NCI-H1436 treated with DMSO at 0.1 percent for 48 hours (cell line): ENCODE results near the gene RITA1.

Experiments used
- DNase-seq: peaks from one replicate; lab custom pipeline; 2025; lab: John Stamatoyannopoulos, UW

RITA1 gene

GRCh38 chr12:113179023-113179422, 6.5 kb upstream of the RITA1 start:
- no peak for DNase-seq

GRCh38 chr12:113180333-113180732, 5.2 kb upstream of the RITA1 start:
- DNase-seq, result no peak

- no peak for DNase-seq
Measured at GRCh38 chr12:113181975-113182374, 3.5 kb upstream of the RITA1 start.

GRCh38 chr12:113183030-113183589, 2.4 kb upstream of the RITA1 start:
- no peak for DNase-seq

GRCh38 chr12:113184098-113184899, 1.2 kb upstream of the RITA1 start:
- DNase-seq, result no peak

GRCh38 chr12:113184900-113185179, 681 bp upstream of the RITA1 start:
- no peak for DNase-seq

DNA sequence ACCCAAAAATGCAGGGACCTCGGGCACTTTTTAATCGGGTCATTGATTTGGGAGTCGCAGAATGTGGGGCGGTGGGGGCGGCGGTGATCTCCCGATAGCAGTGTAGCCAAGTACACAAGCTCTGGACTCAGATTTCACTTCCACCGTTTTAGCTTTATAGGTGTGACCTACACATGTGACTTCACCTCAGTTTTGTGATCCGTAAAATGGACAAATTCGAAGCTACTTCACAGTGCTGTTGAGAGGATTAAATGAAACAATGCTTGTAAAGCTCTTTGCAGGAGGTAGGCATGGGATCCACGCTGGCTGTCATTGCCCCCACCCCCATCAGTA, 478 bp downstream of the RITA1 start:
- DNase-seq, result no peak

DNA sequence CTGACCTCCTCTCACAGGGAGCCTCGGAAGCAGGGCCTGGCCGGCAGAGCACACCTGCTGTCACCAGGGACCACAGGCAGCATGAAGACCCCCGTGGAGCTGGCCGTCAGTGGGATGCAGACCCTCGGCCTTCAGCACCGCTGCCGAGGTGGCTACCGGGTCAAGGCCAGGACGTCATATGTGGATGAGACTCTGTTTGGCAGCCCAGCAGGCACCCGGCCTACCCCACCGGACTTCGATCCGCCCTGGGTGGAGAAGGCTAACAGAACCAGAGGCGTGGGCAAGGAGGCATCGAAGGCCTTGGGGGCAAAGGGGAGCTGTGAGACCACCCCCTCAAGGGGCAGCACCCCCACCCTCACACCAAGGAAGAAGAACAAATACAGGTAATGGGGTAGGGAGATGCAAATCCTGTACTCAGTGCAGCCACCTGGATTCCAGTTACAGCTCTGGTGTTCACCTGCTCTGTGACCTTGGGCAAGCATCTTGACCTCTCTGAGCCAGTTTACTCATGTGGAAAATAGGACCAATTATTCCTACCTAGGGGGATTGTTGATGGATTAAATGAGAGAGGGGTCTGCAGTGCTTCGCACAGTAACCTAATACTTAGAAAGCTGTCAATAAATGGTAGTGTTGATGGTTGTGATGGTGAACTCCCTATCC, 1.3 kb downstream of the RITA1 start:
- no peak for DNase-seq

DNA sequence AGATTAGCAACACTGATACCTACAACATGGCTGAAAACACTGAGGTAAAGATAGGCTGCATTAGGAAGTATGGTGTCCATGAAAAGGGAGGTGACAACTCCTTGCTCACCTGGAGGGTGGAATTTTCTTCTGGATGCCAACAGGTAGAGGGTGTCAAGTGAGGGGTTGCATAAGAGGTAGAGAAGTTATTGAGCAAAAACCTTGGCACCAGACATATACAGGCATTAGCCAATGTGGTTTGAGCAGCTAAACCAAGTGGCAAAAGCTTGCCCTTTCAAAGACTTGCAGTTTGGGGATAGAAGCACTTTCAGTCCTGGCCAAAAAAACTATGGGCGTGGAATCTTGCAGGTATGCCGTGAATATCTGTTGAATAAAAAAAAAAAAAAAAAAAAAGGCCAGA, 3.8 kb downstream of the RITA1 start:
- no peak for DNase-seq

DNA sequence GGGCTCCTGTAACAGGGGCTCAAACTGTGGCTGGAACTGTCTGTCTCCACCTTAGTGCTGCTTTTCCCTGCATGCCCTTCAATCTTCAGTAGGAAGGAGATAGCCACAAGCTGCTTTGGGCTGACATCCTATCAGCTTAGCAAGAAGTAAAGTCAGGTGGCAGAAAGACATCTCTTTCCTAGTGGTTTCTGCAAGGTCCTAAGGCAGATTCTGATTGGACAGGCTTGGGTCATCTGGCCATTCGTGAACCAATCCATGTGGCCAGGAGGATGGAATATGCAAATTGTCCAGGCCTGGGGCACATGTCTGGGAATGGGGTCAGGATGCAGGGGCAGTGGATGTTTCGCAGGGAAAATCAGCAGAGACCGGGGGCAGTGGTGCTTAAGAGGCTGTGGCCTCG, 5.2 kb downstream of the RITA1 start:
- DNase-seq, result no peak

GRCh38 chr12:113191227-113191626, 5.7 kb downstream of the RITA1 start:
- no peak for DNase-seq

DNA sequence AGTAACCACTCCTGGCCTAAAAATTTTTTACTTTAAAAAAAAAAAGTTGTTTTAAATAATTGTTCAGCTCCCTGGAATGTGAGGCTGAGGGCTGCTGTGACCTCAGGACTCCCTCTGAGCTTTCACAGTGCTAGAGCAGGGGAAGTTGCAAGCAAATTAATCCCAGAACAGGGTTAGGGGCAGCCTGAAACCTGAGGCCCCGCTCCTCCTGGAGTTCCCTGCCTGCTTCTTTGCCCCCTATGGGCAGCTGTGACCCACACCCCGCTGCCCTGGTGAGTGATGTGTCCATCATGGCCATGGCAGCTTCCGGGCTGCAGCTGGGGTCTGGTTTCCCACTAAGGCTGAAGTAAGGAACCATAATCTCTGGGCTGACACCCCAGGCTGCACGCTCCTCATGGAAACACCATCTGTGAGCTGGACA, 9.5 kb downstream of the RITA1 start:
- no peak for DNase-seq

- DNase-seq, result no peak
Measured at GRCh38 chr12:113195598-113195997, 10.1 kb downstream of the RITA1 start.

DNA sequence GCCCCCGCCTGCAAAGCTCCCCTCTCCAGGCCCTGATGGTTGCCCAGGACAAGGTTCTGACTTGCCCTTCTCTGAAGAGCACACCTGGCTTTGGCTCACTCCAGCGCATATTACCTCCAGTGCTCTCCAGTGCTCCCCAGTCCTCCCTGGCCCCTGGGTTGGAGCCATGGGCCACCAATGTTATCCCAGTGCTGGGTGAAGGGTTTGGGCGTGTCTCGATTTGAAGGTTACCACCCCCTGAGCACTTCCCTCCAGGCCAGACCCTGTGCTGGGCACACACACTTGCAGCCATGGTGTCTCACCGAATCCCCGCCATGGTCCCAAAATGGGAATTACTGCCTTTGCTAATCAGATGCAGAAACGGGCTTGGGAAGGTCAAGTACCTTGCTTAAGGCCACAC, 11.1 kb downstream of the RITA1 start:
- no peak for DNase-seq

DNA sequence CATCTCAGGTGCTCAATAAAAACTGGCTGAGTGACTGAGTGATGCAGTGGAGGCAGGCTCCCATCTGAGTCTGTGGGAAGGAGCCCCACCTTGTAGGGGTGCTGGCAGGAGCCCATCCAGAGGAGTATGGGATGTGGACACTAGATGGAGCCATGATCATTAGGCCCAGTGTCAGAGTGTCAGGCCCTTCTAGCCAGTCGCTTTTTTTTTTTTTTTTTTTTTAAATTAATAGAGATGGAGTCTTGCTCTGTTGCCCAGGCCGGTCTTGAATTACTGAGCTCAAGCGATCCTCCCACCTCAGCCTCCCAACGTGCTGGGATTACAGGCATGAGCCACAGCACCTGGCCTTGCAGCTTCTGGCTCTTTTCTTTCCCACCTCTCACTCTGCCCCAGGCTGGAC, 11.5 kb downstream of the RITA1 start:
- no peak for DNase-seq

- DNase-seq, result no peak
Measured at GRCh38 chr12:113197518-113198077, 12.1 kb downstream of the RITA1 start.

- DNase-seq, result no peak
Measured at GRCh38 chr12:113198296-113198695, 12.8 kb downstream of the RITA1 start.

DNA sequence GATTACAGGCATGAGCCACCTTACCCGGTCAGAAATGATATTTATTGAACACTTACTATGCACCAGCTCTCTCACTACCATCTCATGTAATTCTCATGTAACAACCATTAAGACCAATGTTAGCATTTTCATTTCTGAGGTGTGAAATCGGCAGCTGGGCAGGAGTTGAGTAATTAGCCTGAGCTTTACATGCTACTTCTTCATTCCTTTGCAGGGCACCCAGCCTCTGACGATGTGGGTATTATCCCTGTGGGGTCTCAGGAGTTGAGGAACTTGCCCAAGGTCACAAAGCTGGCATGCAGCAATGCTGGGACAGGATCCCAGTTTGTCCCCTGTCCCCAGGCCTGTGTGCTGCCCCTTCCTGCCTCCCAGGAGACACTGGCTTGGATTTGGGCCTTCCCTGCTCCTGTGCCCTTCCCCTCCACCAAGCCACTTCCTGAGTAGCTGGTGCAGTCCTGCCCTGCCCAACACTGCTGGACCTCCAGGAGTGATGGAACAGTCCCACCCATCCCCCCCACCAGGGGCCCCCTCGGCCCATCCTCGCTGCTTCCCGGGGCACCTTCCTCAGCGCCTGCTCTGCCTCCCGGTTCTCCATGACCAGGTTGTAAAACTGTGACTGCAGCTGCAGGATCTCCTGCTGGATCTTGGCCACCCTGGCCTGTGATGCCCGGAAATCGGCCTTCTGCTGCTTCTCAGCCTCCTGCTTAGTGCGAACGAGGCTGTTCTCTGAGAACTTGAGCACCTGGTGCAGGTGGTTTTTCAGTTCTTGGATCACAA, 14.7 kb downstream of the RITA1 start:
- DNase-seq, result no peak

GRCh38 chr12:113201187-113202177, 16.0 kb downstream of the RITA1 start:
- DNase-seq, result no peak

DNA sequence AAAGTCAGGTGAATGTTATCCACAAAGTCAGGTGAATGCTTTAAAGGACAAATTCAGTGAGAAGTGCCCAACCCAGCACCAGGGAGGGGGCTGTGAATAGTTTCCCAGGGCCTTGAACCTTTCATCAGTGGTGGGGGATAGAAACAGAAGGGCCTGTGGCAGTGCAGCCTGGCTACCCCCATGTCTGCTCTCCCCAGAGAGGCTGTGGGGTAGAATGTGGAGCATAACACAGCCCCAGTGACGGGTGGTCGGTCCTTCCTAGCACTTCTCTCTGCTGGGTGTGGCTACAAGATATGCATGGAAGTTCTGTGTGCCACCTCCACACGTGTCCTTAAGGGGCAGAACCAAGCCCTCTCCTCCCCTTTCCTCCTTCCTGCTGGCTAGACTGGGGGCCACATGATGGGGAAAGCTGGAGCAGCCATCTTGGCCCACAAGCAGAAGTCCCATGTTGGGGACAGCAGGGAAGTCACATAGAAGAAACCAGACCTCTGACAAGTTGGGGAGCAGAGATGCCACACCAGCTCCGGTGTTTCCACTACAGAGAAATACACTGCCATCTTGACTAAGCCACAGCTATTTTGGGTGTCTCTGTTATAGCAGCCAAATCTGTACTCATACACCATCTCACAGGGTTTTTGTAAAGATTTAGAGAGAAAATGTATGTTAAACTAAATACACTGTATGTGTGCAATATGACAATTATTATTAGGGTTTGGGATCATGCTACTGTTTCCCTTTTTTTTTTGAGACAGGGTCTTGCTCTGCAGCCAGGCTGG, 17.0 kb downstream of the RITA1 start:
- no peak for DNase-seq
